ENCODE results near the gene PPP1R9B.
A peak's percentile ranks its signal among the peaks of the same experiment; 100 is the strongest.

The PPP1R9B gene

GRCh38 chr17:50161023-50161910 lies 10.8 kb upstream of the PPP1R9B start:
- ATAC-seq: peak; percentile 96
- TF ChIP-seq CSRNP3 (CRISPR knock-in tag; IDR thresholded peaks at IDR 0.05) (no peak), ZNF70 (CRISPR knock-in tag; IDR thresholded peaks at IDR 0.05) (0 out of 2 replicates have a peak, but pooled peaks have one; percentile 39), ESRRG (CRISPR knock-in tag; IDR thresholded peaks at IDR 0.05) (no peak), POU6F1 (CRISPR knock-in tag; IDR thresholded peaks at IDR 0.05; ENCODE audit: borderline replicate concordance, low read depth) (no peak)

GRCh38 chr17:50157891-50158290 lies 7.4 kb upstream of the PPP1R9B start:
- no peak for ATAC-seq
- TF ChIP-seq ZFP30 (CRISPR knock-in tag; IDR thresholded peaks at IDR 0.05) (no peak), TOX (CRISPR knock-in tag; IDR thresholded peaks at IDR 0.05; ENCODE audit: borderline replicate concordance) (no peak), PATZ1 (CRISPR knock-in tag; IDR thresholded peaks at IDR 0.05; ENCODE audit: borderline replicate concordance) (no peak), GLIS3 (CRISPR knock-in tag; IDR thresholded peaks at IDR 0.05) (no peak), BACH2 (CRISPR knock-in tag; IDR thresholded peaks at IDR 0.05; ENCODE audit: borderline replicate concordance) (no peak), ZNF8 (CRISPR knock-in tag; IDR thresholded peaks at IDR 0.05) (no peak), CSDC2 (CRISPR knock-in tag; IDR thresholded peaks at IDR 0.05) (no peak), ZNF565 (CRISPR knock-in tag; conservative IDR thresholded peaks at IDR 0.05; ENCODE audit: low read depth) (no peak), OSR1 (CRISPR knock-in tag; IDR thresholded peaks at IDR 0.05) (no peak), RARB (CRISPR knock-in tag; IDR thresholded peaks at IDR 0.05) (no peak), ISL1 (CRISPR knock-in tag; IDR thresholded peaks at IDR 0.05) (no peak), PPARA (CRISPR knock-in tag; IDR thresholded peaks at IDR 0.05; ENCODE audit: borderline replicate concordance) (no peak), ARNTL (CRISPR knock-in tag; IDR thresholded peaks at IDR 0.05; ENCODE audit: borderline replicate concordance, low read depth) (no peak), ZC3H10 (CRISPR knock-in tag; IDR thresholded peaks at IDR 0.05) (no peak), TCF4 (CRISPR knock-in tag; IDR thresholded peaks at IDR 0.05; ENCODE audit: borderline replicate concordance) (no peak), CREB5 (CRISPR knock-in tag; IDR thresholded peaks at IDR 0.05; ENCODE audit: low read depth) (no peak)

GRCh38 chr17:50155115-50155819 lies 4.8 kb upstream of the PPP1R9B start:
- ATAC-seq: peak; percentile 20
- TF ChIP-seq GLIS3 (CRISPR knock-in tag; IDR thresholded peaks at IDR 0.05) (no peak), PATZ1 (CRISPR knock-in tag; IDR thresholded peaks at IDR 0.05; ENCODE audit: borderline replicate concordance) (no peak), PPARA (CRISPR knock-in tag; IDR thresholded peaks at IDR 0.05; ENCODE audit: borderline replicate concordance) (no peak), ZC3H10 (CRISPR knock-in tag; IDR thresholded peaks at IDR 0.05) (no peak)

Measured in SK-N-SH treated with all-trans-retinoic acid at 6 μM for 48 hours (cell line).